K562 (cell line): ENCODE measurements around the gene CRAMP1. TPM values are rescaled to one million over a fixed set of nuclear protein-coding genes. Genes with fewer than 3 reads are reported as not detected.

ENCODE experiments used
- ATAC-seq: fragments of 200-7000 bp; cut with Tn5 transposase; 3 replicates; pipeline ENCODE4 v1.9.1; 2020; ENCODE audit warnings: moderate library complexity
- BruUV-seq: library from RNA; stranded (reverse); fragments of 400-500 nt; replicated peaks from 2 replicates; lab custom pipeline; 2021; lab: Mats Ljungman, UMichigan
- CTCF ChIA-PET: fragments of 300-600 bp; formaldehyde crosslinking; extraction: SDS; loops from one replicate; lab custom pipeline; 2021; ENCODE audit warnings: low intra/inter-chr PET ratio; lab: Yijun Ruan, JAX
- POLR2A ChIA-PET: fragments of 300-600, 350-650 bp; sonication (Branson Sonifier 250); formaldehyde crosslinking; extraction: SDS; loops from one replicate; lab custom pipeline; 2021; ENCODE audit warnings: antibody characterized with exemption, inconsistent platforms; lab: Yijun Ruan, JAX
- DNase-seq, 4 experiments: peaks; one replicate each; pipeline versions ENCODE4 v3.0.0 to v3.0.0-alpha.2; 2011 to 2018; ENCODE audit warnings: low spot score in 3 of 4, mixed read lengths in 3 of 4; ENCODE audit errors: extremely low read depth in 1 of 4
- FAIRE-seq: peaks from 2 replicates; lab custom pipeline; 2011; peaks lifted over from hg19 to GRCh38; lab: Jason Lieb, UNC
- H2AFZ ChIP-seq: 2 replicates; pipeline ENCODE4 v1.6.0; 2011; ENCODE audit warnings: low read depth, low read length, control low read depth, inconsistent platforms
- H3K27ac ChIP-seq: fragments of 200-600 bp; 3 replicates; pipeline ENCODE4 v1.8.0; 2011; ENCODE audit warnings: low read depth, mild to moderate bottlenecking, control low read depth, inconsistent platforms, low read length, moderate library complexity, mixed read lengths; ENCODE audit errors: extremely low read depth
- H3K27me3 ChIP-seq, 2 experiments: fragments of 300-600 bp in 1 of 2; 2 replicates in 1 of 2; 3 replicates in 1 of 2; pipeline versions ENCODE4 v1.6.0 to v1.8.0; 2011; ENCODE audit warnings: inconsistent platforms in 2 of 2, low read length in 2 of 2, mild to moderate bottlenecking in 1 of 2, mixed read lengths in 1 of 2, moderate library complexity in 1 of 2; ENCODE audit not compliant: control insufficient read depth in 2 of 2, insufficient read depth in 2 of 2
- H3K36me3 ChIP-seq: fragments of 300-600 bp; 3 replicates; pipeline ENCODE4 v1.8.0; 2011; ENCODE audit warnings: mild to moderate bottlenecking, low read length, inconsistent platforms; ENCODE audit not compliant: control insufficient read depth, insufficient read depth
- H3K4me1 ChIP-seq, 2 experiments: fragments of 200-600 bp in 1 of 2; replicated peaks in 1 of 2; 2 replicates in 1 of 2; 3 replicates in 1 of 2; pipeline versions ENCODE4 v1.5.1 to v1.8.0; 2011; ENCODE audit warnings: inconsistent platforms in 2 of 2, low read length in 2 of 2, mild to moderate bottlenecking in 1 of 2, mixed read lengths in 1 of 2, moderate library complexity in 1 of 2; ENCODE audit not compliant: control insufficient read depth in 2 of 2, insufficient read depth in 2 of 2
- H3K4me2 ChIP-seq: 2 replicates; pipeline ENCODE4 v1.6.1; 2011; ENCODE audit warnings: low read length, control low read depth, inconsistent platforms, mixed read lengths; ENCODE audit not compliant: insufficient read depth
- H3K4me3 ChIP-seq: fragments of 200-600 bp; sonication (generic), shearing (Covaris generic); 2 replicates; pipeline ENCODE4 v1.5.1; 2016; ENCODE audit warnings: control low read depth, inconsistent platforms
- H3K79me2 ChIP-seq: fragments of 200-600 bp; 3 replicates; pipeline ENCODE4 v1.8.0; 2011; ENCODE audit warnings: low read length, inconsistent platforms; ENCODE audit not compliant: control insufficient read depth, insufficient read depth
- H3K9ac ChIP-seq, 2 experiments: 2 replicates each; pipeline versions ENCODE4 v1.6.0 to v1.6.1; 2011; ENCODE audit warnings: low read depth in 2 of 2, low read length in 2 of 2, control low read depth in 1 of 2, inconsistent platforms in 1 of 2, mild to moderate bottlenecking in 1 of 2, mixed read lengths in 1 of 2; ENCODE audit not compliant: insufficient read depth in 1 of 2
- H3K9me1 ChIP-seq: one replicate; pipeline ENCODE4 v1.6.0; 2011; ENCODE audit warnings: inconsistent platforms, mild to moderate bottlenecking, low read length, moderate library complexity; ENCODE audit not compliant: control insufficient read depth, insufficient read depth
- H3K9me3 ChIP-seq: replicated peaks from 2 replicates; pipeline ENCODE4 v1.5.1; 2011; ENCODE audit warnings: low read depth, low read length, inconsistent platforms; ENCODE audit not compliant: control insufficient read depth, insufficient read depth
- H4K20me1 ChIP-seq: replicated peaks from 2 replicates; pipeline ENCODE4 v1.6.1; 2011; ENCODE audit warnings: low read length, inconsistent platforms, mixed read lengths; ENCODE audit not compliant: control insufficient read depth, insufficient read depth
- EP400 ChIP-seq: fragments of 450-650 bp; IDR thresholded peaks from 2 replicates; pipeline ENCODE4 v1.6.1; 2017; ENCODE audit warnings: antibody characterized with exemption, mild to moderate bottlenecking, moderate library complexity
- HDGF ChIP-seq: fragments of 450-650 bp; IDR thresholded peaks from 2 replicates; pipeline ENCODE4 v1.6.1; 2016
- SAFB2 ChIP-seq: fragments of 200-400 bp; formaldehyde crosslinking; IDR thresholded peaks from 2 replicates; pipeline ENCODE4 v1.6.1; 2018; ENCODE audit warnings: borderline replicate concordance, low read length, low read depth, moderate library complexity; ENCODE audit not compliant: severe bottlenecking
- SETDB1 ChIP-seq: IDR thresholded peaks from one replicate; pipeline ENCODE4 v1.6.1; 2012; ENCODE audit warnings: low read length, control low read depth, inconsistent platforms
- TRIM24 ChIP-seq, 2 experiments: fragments of 450-650 bp; IDR thresholded peaks; 2 replicates each; pipeline ENCODE4 v1.6.1; 2016
- ZNF175 ChIP-seq: fragments of 200-800 bp; sonication (Bioruptor generic); IDR thresholded peaks from 2 replicates; pipeline ENCODE4 v1.6.1; 2016; ENCODE audit warnings: low read depth, mild to moderate bottlenecking, missing genetic modification characterization, missing compliant biosample characterization
- WGBS: fragments of 100-300 bp; shearing (Covaris generic); methylation state at CpG from one replicate; pipeline ENCODE4 v1.1.6; 2016; ENCODE audit warnings: low coverage, mixed read lengths; ENCODE audit not compliant: insufficient coverage; ENCODE audit errors: missing lambda C conversion rate; 5-methylcytosine and 5-hydroxymethylcytosine counted together
- in situ Hi-C: fragments of 300-500 bp; cut with MboI; formaldehyde crosslinking; loops from 4 replicates; pipeline ENCODE4 v1.15.0; 2018; ENCODE audit warnings: inconsistent platforms, mixed read lengths
- intact Hi-C: fragments of 100-400 bp; cut with micrococcal nuclease; formaldehyde crosslinking; loops from 2 replicates; pipeline ENCODE4 v1.14.2; 2022
- polyA plus RNA-seq, 8 experiments: library from polyadenylated mRNA; depleted of rRNA in 4 of 8; stranded (reverse) in 5 of 8; unstranded in 3 of 8; fragments of >200 nt; fragmentation: Nextera tagmentation in 2 of 8; fragmentation: Illumina TruSeq in 1 of 8; extraction: Ambion mirVana in 2 of 8; extraction: Trizol in 1 of 8; gene quantifications; 2 replicates each; pipeline versions ENCODE4 v1.2.1 to v1.2.3, GENCODE V29; 2011 to 2014; ENCODE audit warnings: inconsistent platforms in 1 of 8, missing spikeins in 1 of 8
- total RNA-seq, 7 experiments: library from RNA; depleted of rRNA in 6 of 7; stranded (reverse); fragments of >200 nt in 6 of 7; fragmentation: Illumina TruSeq in 2 of 7; extraction: Trizol in 2 of 7; gene quantifications; 2 replicates each; pipeline versions ENCODE4 v1.2.1 to v1.2.3, GENCODE V29; 2011 to 2021; ENCODE audit warnings: low replicate concordance in 1 of 7
- TF ChIP-seq, protein P1 (sequence below): fragments of 450-650 bp; IDR thresholded peaks from 2 replicates; pipeline ENCODE4 v1.6.1; 2016; ENCODE audit warnings: antibody characterized with exemption
- TF ChIP-seq, protein P2 (sequence below): fragments of 450-650 bp; IDR thresholded peaks from 2 replicates; pipeline ENCODE4 v1.6.1; 2016; ENCODE audit warnings: low read depth, mild to moderate bottlenecking, moderate library complexity

CRAMP1 gene
- total and polyA plus RNA-seq, 9 of the 15 experiments (the other 6 are each of a cell fraction or from before 2014, with no cell fraction given): 0.52 to 20.8 (median 7.5) TPM

DNA sequence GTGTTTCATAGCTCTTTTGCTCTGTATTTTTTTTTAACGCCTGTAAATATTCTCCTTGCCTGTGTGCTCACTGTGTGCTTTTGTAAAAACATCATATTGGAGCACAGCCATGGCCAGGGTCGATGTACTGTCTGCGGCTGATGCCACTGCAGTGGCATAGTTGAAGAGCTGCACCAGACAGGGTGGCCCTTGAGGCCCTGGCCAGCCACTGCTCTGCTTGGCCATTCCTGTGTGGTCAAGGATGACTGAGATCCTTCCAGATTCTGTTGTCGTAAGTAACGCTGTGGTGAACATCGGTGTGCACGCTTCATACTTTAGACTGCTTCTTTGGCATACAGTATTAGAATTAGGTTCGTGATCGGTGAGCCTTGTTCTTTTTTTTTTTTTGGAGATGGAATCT lies 14.6 kb downstream of the CRAMP1 start:
- intact Hi-C loops: no loop called here
- Histone ChIP-seq H3K27me3 (no peaks in the 10 kb centered on the region), H3K79me2 (peaks cover 69% of the 10 kb centered on the region), H3K36me3 (peaks cover 86% of the 10 kb centered on the region), H3K9me1 (peaks cover 5% of the 10 kb centered on the region), H4K20me1 (peaks cover 4% of the 10 kb centered on the region; the same call in 1 of the 2 replicates), H2AFZ (no peak overlapping the region), H3K27ac (no peak overlapping the region), H3K9me3 (no peaks in the 10 kb centered on the region), H3K4me2 (no peak overlapping the region), H3K4me1 (peaks cover 0 to 8% of the 10 kb centered on the region in 2 experiments; a peak in 1 of 5 replicates), H3K9ac (no peak overlapping the region), H3K4me3 (no peak overlapping the region)
- TF ChIP-seq ZNF175 (CRISPR knock-in tag) (no peak), HDGF (no peak), SAFB2 (no peak), TRIM24 (IDR thresholded peaks at IDR 0.05) (no peak), EP400 (no peak), SETDB1 (no peak)
- TF ChIP-seq, protein P1, sequence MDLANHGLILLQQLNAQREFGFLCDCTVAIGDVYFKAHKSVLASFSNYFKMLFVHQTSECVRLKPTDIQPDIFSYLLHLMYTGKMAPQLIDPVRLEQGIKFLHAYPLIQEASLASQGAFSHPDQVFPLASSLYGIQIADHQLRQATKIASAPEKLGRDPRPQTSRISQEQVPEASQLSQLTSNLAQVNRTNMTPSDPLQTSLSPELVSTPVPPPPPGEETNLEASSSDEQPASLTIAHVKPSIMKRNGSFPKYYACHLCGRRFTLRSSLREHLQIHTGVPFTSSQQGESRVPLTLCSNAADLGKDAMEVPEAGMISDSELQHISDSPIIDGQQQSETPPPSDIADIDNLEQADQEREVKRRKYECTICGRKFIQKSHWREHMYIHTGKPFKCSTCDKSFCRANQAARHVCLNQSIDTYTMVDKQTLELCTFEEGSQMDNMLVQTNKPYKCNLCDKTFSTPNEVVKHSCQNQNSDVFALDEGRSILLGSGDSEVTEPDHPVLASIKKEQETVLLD: no peak
- TF ChIP-seq, protein P2, sequence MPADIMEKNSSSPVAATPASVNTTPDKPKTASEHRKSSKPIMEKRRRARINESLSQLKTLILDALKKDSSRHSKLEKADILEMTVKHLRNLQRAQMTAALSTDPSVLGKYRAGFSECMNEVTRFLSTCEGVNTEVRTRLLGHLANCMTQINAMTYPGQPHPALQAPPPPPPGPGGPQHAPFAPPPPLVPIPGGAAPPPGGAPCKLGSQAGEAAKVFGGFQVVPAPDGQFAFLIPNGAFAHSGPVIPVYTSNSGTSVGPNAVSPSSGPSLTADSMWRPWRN: no peak
- in situ Hi-C loops: no loop called here
- DNase-seq: no peak
- 94% methylated on average over 9 of the region's 9 CpGs for WGBS
- ATAC-seq: no peak
- ChIA-PET POLR2A (interaction anchor here (0.6 to 2.2 kb wide), 6 partner anchors 10 to 813 kb away, joined by 3 to 6 read pairs (median 3); no protein-coding TSS in a partner anchor), CTCF (no interaction called here)
- no peak for FAIRE-seq
- BruUV-seq: no TSS peak
